Endothelial cell of umbilical vein (primary cell): ENCODE results near the gene ARFRP1. TPM values are rescaled to one million over a fixed set of nuclear protein-coding genes. Genes with fewer than 3 reads are reported as not detected.

Experiments used
- BruUV-seq: library from RNA; stranded (reverse); fragments of 400-500 nt; replicated peaks from 2 replicates; lab custom pipeline; 2021; lab: Mats Ljungman, UMichigan
- CTCF ChIA-PET: fragments of 300-600, 350-600 bp; sonication (Branson Sonifier 250); formaldehyde crosslinking; loops from one replicate; lab custom pipeline; 2021; ENCODE audit warnings: antibody characterized with exemption, inconsistent platforms; lab: Charles Lee
- POLR2A ChIA-PET: fragments of 300-600, 350-600 bp; sonication (Branson Sonifier 250); formaldehyde crosslinking; loops from one replicate; lab custom pipeline; 2021; ENCODE audit warnings: antibody characterized with exemption, inconsistent platforms; lab: Charles Lee
- DNase-seq: peaks from one replicate; pipeline ENCODE4 v3.0.0-alpha.2; 2011; ENCODE audit warnings: low read depth, low spot score
- FAIRE-seq: peaks from 2 replicates; lab custom pipeline; 2011; peaks lifted over from hg19 to GRCh38; lab: Jason Lieb, UNC
- H2AFZ ChIP-seq: 2 replicates; pipeline ENCODE4 v1.6.0; 2012; ENCODE audit warnings: low read depth, low read length, control low read depth, inconsistent platforms
- H3K27ac ChIP-seq: 2 replicates; pipeline ENCODE4 v1.5.1; 2011; ENCODE audit warnings: low read depth, mild to moderate bottlenecking, control low read depth, low read length, moderate library complexity; ENCODE audit not compliant: insufficient read depth
- H3K27me3 ChIP-seq, 2 experiments: 2 replicates each; pipeline versions ENCODE4 v1.6.0 to v1.6.1; 2011; ENCODE audit warnings: low read length in 2 of 2, mixed read lengths in 1 of 2; ENCODE audit not compliant: control insufficient read depth in 2 of 2, insufficient read depth in 2 of 2
- H3K36me3 ChIP-seq, 2 experiments: 2 replicates in 1 of 2; 3 replicates in 1 of 2; pipeline ENCODE4 v1.5.1; 2011; ENCODE audit warnings: low read length in 2 of 2, mild to moderate bottlenecking in 1 of 2, moderate library complexity in 1 of 2; ENCODE audit not compliant: control insufficient read depth in 2 of 2, insufficient read depth in 2 of 2; ENCODE audit errors: extremely low read depth in 1 of 2
- H3K4me1 ChIP-seq: 3 replicates; pipeline ENCODE4 v1.5.1; 2011; ENCODE audit warnings: mild to moderate bottlenecking, low read length; ENCODE audit not compliant: control insufficient read depth, insufficient read depth; ENCODE audit errors: extremely low read depth
- H3K4me2 ChIP-seq: 2 replicates; pipeline ENCODE4 v1.6.1; 2011; ENCODE audit warnings: low read length, control low read depth, mixed read lengths; ENCODE audit not compliant: insufficient read depth
- H3K4me3 ChIP-seq, 3 experiments: fragments of 200-600 bp in 1 of 3; sonication (generic), shearing (Covaris generic) in 1 of 3; replicated peaks in 1 of 3; 2 replicates each; pipeline ENCODE4 v1.5.1; 2011 to 2016; ENCODE audit warnings: control low read depth in 3 of 3, low read length in 3 of 3, mild to moderate bottlenecking in 2 of 3, inconsistent platforms in 1 of 3, low read depth in 1 of 3, moderate library complexity in 1 of 3; ENCODE audit not compliant: insufficient read depth in 1 of 3
- H3K79me2 ChIP-seq: 2 replicates; pipeline ENCODE4 v1.6.0; 2012; ENCODE audit warnings: low read length, inconsistent platforms; ENCODE audit not compliant: control insufficient read depth, insufficient read depth
- H3K9ac ChIP-seq: replicated peaks from 2 replicates; pipeline ENCODE3; 2011; ENCODE audit warnings: low read length, control low read depth; ENCODE audit not compliant: insufficient read depth; ENCODE audit errors: extremely low read depth
- H3K9me1 ChIP-seq: replicated peaks from 3 replicates; pipeline ENCODE4 v1.6.0; 2011; ENCODE audit warnings: mild to moderate bottlenecking, low read length; ENCODE audit not compliant: control insufficient read depth, insufficient read depth; ENCODE audit errors: extremely low read depth
- H3K9me3 ChIP-seq: replicated peaks from 2 replicates; pipeline ENCODE4 v1.5.1; 2012; ENCODE audit warnings: low read length, inconsistent platforms; ENCODE audit not compliant: control insufficient read depth, insufficient read depth
- H4K20me1 ChIP-seq: replicated peaks from 2 replicates; pipeline ENCODE3; 2011; ENCODE audit warnings: mild to moderate bottlenecking, low read length; ENCODE audit not compliant: control insufficient read depth, insufficient read depth; ENCODE audit errors: extremely low read depth
- EZH2 ChIP-seq: IDR thresholded peaks from 2 replicates; pipeline ENCODE4 v1.6.1; 2012; ENCODE audit warnings: borderline replicate concordance, low read depth, mild to moderate bottlenecking, moderate library complexity, low read length, inconsistent platforms; ENCODE audit not compliant: severe bottlenecking
- FOS ChIP-seq: IDR thresholded peaks from 2 replicates; pipeline ENCODE4 v1.6.1; 2011; ENCODE audit warnings: mild to moderate bottlenecking, low read length, moderate library complexity, borderline replicate concordance; ENCODE audit not compliant: insufficient read depth
- GATA2 ChIP-seq: IDR thresholded peaks from 2 replicates; pipeline ENCODE4 v1.7.0; 2011; ENCODE audit warnings: low read depth, mild to moderate bottlenecking, moderate library complexity, mixed read lengths, low read length; ENCODE audit not compliant: insufficient read length, insufficient read depth
- JUN ChIP-seq: IDR thresholded peaks from 2 replicates; pipeline ENCODE4 v1.6.1; 2011; ENCODE audit warnings: borderline replicate concordance, low read depth; ENCODE audit not compliant: insufficient read length, insufficient read depth
- MYC ChIP-seq: IDR thresholded peaks from one replicate; pipeline ENCODE4 v1.6.1; 2011; ENCODE audit warnings: mild to moderate bottlenecking, low read depth, low read length
- POLR2A ChIP-seq: IDR thresholded peaks from 2 replicates; pipeline ENCODE4 v1.6.1; 2012; ENCODE audit warnings: low read depth, mild to moderate bottlenecking, control low read depth, low read length
- POLR2AphosphoS5 ChIP-seq: IDR thresholded peaks from 2 replicates; pipeline ENCODE4 v1.6.1; 2012; ENCODE audit warnings: low read depth, mild to moderate bottlenecking, control low read depth, low read length, moderate library complexity; ENCODE audit not compliant: insufficient read depth
- dilution Hi-C: fragments of 300-500 bp; cut with MboI; formaldehyde crosslinking; loops from one replicate; pipeline ENCODE4 v1.15.0; 2019; ENCODE audit warnings: low sequenced_read_pairs; ENCODE audit not compliant: extremely low pct_ligation_motif_present
- intact Hi-C: fragments of 100-400 bp; cut with micrococcal nuclease; formaldehyde crosslinking; loops from one replicate; pipeline ENCODE4 v1.10.0; 2022
- polyA plus RNA-seq, 4 experiments: library from polyadenylated mRNA; depleted of rRNA in 3 of 4; stranded (reverse) in 3 of 4; unstranded in 1 of 4; fragments of >200 nt; gene quantifications; 2 replicates each; pipeline versions ENCODE4 v1.2.1 to v1.2.3, GENCODE V29; 2011 to 2012; ENCODE audit warnings: missing spikeins in 1 of 4
- total RNA-seq: library from RNA; stranded (reverse); gene quantifications from 2 replicates; pipeline ENCODE4 v1.2.3, GENCODE V29; 2021
- TF ChIP-seq, protein P1 (sequence below): IDR thresholded peaks from 2 replicates; pipeline ENCODE4 v1.6.1; 2011; ENCODE audit not compliant: insufficient read depth, insufficient read length
- TF ChIP-seq, protein P2 (sequence below), 2 donors: IDR thresholded peaks; 1 replicate in 1 of 2; 2 replicates in 1 of 2; pipeline ENCODE4 v1.5.1; 2011; ENCODE audit warnings: low read length in 2 of 2, mild to moderate bottlenecking in 2 of 2, moderate library complexity in 2 of 2, control low read depth in 1 of 2, inconsistent platforms in 1 of 2, low read depth in 1 of 2; ENCODE audit not compliant: insufficient read depth in 1 of 2; ENCODE audit errors: extremely low read depth in 1 of 2

ARFRP1 gene
- total and polyA plus RNA-seq, 2 donors (not counting 3 experiments of a cell fraction or from before 2014, with no cell fraction given) = 48.7 to 51.6 TPM

DNA sequence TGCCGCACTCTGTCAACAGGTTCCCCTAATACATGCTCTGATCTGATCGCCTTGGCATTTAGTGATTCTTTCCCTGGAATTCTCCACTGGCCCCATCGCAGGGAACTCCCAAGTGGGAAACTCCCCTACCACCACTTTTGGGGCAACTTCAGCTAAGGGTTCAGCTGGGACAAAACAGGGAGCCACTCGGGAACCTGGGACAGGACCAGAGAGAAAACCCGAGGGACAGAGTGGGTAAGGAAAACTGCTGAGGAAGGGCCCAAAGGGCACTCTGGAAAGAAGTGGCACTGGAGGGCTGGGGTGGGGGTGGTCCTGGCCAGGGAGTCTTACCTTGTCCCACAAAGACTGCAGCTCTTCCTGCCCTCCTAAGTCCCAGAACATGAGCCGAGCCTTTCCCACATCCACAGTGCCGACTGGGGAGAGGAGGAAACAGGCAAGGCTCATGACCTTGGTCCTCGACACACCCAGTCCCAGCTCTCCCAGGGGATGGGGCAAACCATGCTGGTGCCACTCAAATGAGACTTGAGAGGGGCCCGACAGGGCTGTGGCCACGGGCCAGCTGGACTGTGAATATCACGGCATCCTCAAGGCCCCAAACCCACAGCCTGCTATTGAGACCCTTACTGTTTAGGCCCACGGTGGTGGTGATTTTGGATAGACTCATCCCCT lies 1.6 kb downstream of the ARFRP1 start:
- H4K20me1 ChIP-seq = no peaks in the 10 kb centered on the region
- H3K4me1 ChIP-seq = peaks cover 14% of the 10 kb centered on the region
- H2AFZ ChIP-seq = no peak overlapping the region
- H3K9me1 ChIP-seq = no peaks in the 10 kb centered on the region
- ChIA-PET POLR2A (no interaction called here), CTCF (interaction anchor here (2.1 to 2.8 kb wide), 5 partner anchors 8 to 268 kb away, joined by 7 to 19 read pairs (median 12); partner anchors contain the start of genes RTEL1 and TPD52L2)
- no peaks in the 10 kb centered on the region for H3K9me3 ChIP-seq
- peaks cover 48% of the 10 kb centered on the region for H3K79me2 ChIP-seq
- dilution Hi-C loops (no loop called here), intact Hi-C loops (loop anchor here (2.0 to 5.0 kb wide), 4 partner anchors 35 to 251 kb away; partner anchors contain the start of genes GMEB2, RTEL1 and UCKL1)
- no peak overlapping the region for H3K9ac ChIP-seq
- peaks cover 9 to 25% of the 10 kb centered on the region in 2 experiments for H3K36me3 ChIP-seq
- peak overlapping the region; percentile 29 for H3K4me2 ChIP-seq
- peak overlapping the region in 1 of 3 experiments; percentile 77 for H3K4me3 ChIP-seq
- H3K27me3 ChIP-seq = no peaks in the 10 kb centered on the region
- FAIRE-seq = no peak
- DNase-seq = no peak
- no peak overlapping the region for H3K27ac ChIP-seq
- BruUV-seq = TSS peak; percentile 40
- no peak for TF ChIP-seq POLR2AphosphoS5
- TF ChIP-seq FOS = no peak
- TF ChIP-seq, protein P1, sequence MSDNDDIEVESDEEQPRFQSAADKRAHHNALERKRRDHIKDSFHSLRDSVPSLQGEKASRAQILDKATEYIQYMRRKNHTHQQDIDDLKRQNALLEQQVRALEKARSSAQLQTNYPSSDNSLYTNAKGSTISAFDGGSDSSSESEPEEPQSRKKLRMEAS = no peak
- TF ChIP-seq EZH2 = no peak
- no peak for TF ChIP-seq GATA2
- TF ChIP-seq, protein P2, sequence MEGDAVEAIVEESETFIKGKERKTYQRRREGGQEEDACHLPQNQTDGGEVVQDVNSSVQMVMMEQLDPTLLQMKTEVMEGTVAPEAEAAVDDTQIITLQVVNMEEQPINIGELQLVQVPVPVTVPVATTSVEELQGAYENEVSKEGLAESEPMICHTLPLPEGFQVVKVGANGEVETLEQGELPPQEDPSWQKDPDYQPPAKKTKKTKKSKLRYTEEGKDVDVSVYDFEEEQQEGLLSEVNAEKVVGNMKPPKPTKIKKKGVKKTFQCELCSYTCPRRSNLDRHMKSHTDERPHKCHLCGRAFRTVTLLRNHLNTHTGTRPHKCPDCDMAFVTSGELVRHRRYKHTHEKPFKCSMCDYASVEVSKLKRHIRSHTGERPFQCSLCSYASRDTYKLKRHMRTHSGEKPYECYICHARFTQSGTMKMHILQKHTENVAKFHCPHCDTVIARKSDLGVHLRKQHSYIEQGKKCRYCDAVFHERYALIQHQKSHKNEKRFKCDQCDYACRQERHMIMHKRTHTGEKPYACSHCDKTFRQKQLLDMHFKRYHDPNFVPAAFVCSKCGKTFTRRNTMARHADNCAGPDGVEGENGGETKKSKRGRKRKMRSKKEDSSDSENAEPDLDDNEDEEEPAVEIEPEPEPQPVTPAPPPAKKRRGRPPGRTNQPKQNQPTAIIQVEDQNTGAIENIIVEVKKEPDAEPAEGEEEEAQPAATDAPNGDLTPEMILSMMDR (IDR thresholded peaks at IDR 0.05; ENCODE audit: extremely low read depth in 1 of 2, insufficient read depth in 1 of 2, low read depth in 1 of 2, low read length in 2 of 2) = no peak
- TF ChIP-seq POLR2A = no peak
- no peak for TF ChIP-seq MYC
- TF ChIP-seq JUN = no peak
